Activated CD4-positive, CD25-positive, alpha-beta regulatory T cell (primary cell): ENCODE data around the gene NTMT1.

ENCODE experiments used
- DNase-seq, 4 experiments: peaks; one replicate each; lab custom pipeline; 2025; lab: John Stamatoyannopoulos, UW

NTMT1 gene

GRCh38 chr9:129678844-129679243, 52.9 kb downstream of the NTMT1 start:
- no peak for DNase-seq

- no peak for DNase-seq
Observed at GRCh38 chr9:129679537-129679936, 53.6 kb downstream of the NTMT1 start.

- no peak for DNase-seq
Observed at GRCh38 chr9:129681924-129682323, 56.0 kb downstream of the NTMT1 start.

GRCh38 chr9:129682381-129682780, 56.4 kb downstream of the NTMT1 start:
- no peak for DNase-seq

GRCh38 chr9:129685220-129685932, 59.4 kb downstream of the NTMT1 start:
- DNase-seq, result no peak
